GM12891 (cell line): ENCODE results near the gene SAP130.

Experiments
- POLR2A ChIP-seq: IDR thresholded peaks from 2 replicates; pipeline ENCODE4 v1.6.1; 2011; ENCODE audit warnings: low read depth, low read length, control low read depth
- POLR2AphosphoS5 ChIP-seq: IDR thresholded peaks from 2 replicates; pipeline ENCODE4 v1.6.1; 2011; ENCODE audit warnings: low read depth, low read length, control low read depth

GRCh38 chr2:128062571-128062970 is 34.7 kb upstream of the SAP130 start:
- no peak for TF ChIP-seq POLR2A
- no peak for TF ChIP-seq POLR2AphosphoS5
